Measurements from ENCODE around the gene ROGDI.
A peak's percentile ranks its signal among the peaks of the same experiment; 100 is the strongest.

Gene ROGDI

GRCh38 chr16:4801962-4802658 is at the start of gene ROGDI:
ROGDI (minus strand) TSS chr16:4802633; CDS start chr16:4802571, 62 bp downstream.
- DNase-seq = peak; percentile 65

- no peak for DNase-seq
Observed at GRCh38 chr16:4850211-4850610, 47.8 kb upstream of the ROGDI start.

- DNase-seq = peak; percentile 14
Observed at GRCh38 chr16:4847774-4848587, 45.5 kb upstream of the ROGDI start.

- DNase-seq = peak; percentile 84
Observed at GRCh38 chr16:4846901-4847773, 44.7 kb upstream of the ROGDI start, which contains the start of the genes GLYR1 and UBN1. GLYR1 (minus strand) TSS chr16:4847288; CDS start chr16:4847265, 23 bp downstream. UBN1 (plus strand) TSS chr16:4847481; CDS start chr16:4852918, 5,437 bp downstream.

- no peak for DNase-seq
Observed at GRCh38 chr16:4846503-4846900, 44.1 kb upstream of the ROGDI start.

- DNase-seq = no peak
Observed at GRCh38 chr16:4840984-4841383, 38.6 kb upstream of the ROGDI start.

- DNase-seq = no peak
Observed at GRCh38 chr16:4839942-4840341, 37.5 kb upstream of the ROGDI start.

- DNase-seq = no peak
Observed at GRCh38 chr16:4837733-4838501, 35.5 kb upstream of the ROGDI start.

- no peak for DNase-seq
Observed at GRCh38 chr16:4836727-4837126, 34.3 kb upstream of the ROGDI start.

- DNase-seq = no peak
Observed at GRCh38 chr16:4833584-4833983, 31.2 kb upstream of the ROGDI start.

- DNase-seq = no peak
Observed at GRCh38 chr16:4832698-4833343, 30.4 kb upstream of the ROGDI start.

- no peak for DNase-seq
Observed at GRCh38 chr16:4831616-4832015, 29.2 kb upstream of the ROGDI start.

GRCh38 chr16:4830408-4830807 is 28.0 kb upstream of the ROGDI start:
- no peak for DNase-seq

GRCh38 chr16:4828567-4829321 is 26.3 kb upstream of the ROGDI start:
- no peak for DNase-seq

- no peak for DNase-seq
Observed at GRCh38 chr16:4826980-4827379, 24.5 kb upstream of the ROGDI start.

GRCh38 chr16:4826526-4826925 is 24.1 kb upstream of the ROGDI start:
- no peak for DNase-seq

GRCh38 chr16:4825196-4825595 is 22.8 kb upstream of the ROGDI start:
- no peak for DNase-seq

- no peak for DNase-seq
Observed at GRCh38 chr16:4820652-4821051, 18.2 kb upstream of the ROGDI start.

GRCh38 chr16:4814542-4815173 is 12.2 kb upstream of the ROGDI start:
- no peak for DNase-seq

GRCh38 chr16:4814046-4814445 is 11.6 kb upstream of the ROGDI start:
- DNase-seq = no peak
